Ramos (cell line): ENCODE results near the gene TMPRSS12.
"Not testable (repeated sequence)": the region's sequence is repeated elsewhere in the genome, so short reads cannot be mapped to it uniquely, and the experiment has no call there.

Experiments used
- in situ Hi-C: fragments of 300-500 bp; cut with MboI; formaldehyde crosslinking; loops from one replicate; pipeline ENCODE4 v1.14.3; 2022; ENCODE audit warnings: low sequenced_read_pairs; ENCODE audit not compliant: unreplicated experiment

The TMPRSS12 gene

DNA sequence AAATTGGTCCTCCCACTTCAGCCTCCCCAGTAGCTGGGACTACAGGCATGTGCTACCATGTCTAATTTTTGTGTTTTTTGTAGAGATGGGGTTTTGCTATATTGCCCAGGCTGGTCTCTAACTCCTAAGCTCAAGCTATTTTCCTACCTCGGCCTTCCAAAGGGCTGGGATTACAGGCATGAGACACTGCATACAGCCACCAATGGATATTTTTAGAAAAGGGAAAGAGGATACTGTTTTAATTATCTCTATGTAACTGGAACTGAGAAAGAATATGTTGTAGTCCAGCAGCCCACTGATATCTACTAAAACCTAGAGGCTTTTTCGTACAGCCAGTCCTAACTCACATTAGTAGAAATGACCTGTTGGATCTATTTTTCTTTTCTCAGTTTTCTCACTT lies 6.2 kb downstream of the TMPRSS12 start:
- in situ Hi-C loops, result no loop called here

DNA sequence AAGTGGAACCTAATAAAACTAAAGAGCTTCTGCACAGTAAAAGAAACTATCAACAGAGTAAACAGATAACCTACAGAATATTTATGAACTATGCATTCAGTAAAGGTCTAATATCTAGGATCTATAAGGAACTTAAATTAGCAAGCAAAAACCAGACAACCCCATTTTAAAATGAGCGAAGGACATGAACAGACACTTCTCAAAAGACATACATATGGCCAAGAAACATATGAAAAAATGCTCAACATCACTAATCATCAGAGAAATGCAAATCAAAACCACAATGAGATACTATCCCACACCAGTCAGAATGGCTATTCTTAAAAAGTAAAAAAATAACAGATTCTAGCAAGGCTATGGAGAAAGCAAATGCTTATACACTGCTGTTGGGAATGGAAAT lies 12.5 kb downstream of the TMPRSS12 start:
- in situ Hi-C loops, result not testable (repeated sequence)

- in situ Hi-C loops, result not testable (repeated sequence)
Observed at GRCh38 chr12:50855679-50856078, 13.0 kb downstream of the TMPRSS12 start.

- in situ Hi-C loops, result no loop called here
Observed at GRCh38 chr12:50859621-50860310, 17.0 kb downstream of the TMPRSS12 start.

DNA sequence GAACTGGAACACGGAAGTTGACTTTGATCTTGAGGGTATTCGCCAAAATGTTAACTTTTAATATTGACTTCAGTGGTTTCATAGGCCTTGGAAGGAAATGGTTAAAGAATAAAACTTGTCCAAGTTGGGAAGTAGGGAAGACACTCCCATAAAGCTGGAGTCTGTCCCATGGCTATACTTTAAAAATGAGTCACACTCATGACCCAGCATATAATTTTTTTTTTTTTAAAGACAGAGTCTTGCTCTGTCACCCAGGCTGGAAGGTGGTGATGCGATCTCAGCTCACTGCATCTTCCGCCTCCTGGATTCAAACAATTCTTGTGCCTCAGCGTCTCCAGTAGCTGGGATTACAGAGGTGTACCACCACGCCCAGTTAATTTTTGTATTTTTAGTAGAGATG lies 19.6 kb downstream of the TMPRSS12 start:
- in situ Hi-C loops, result no loop called here

DNA sequence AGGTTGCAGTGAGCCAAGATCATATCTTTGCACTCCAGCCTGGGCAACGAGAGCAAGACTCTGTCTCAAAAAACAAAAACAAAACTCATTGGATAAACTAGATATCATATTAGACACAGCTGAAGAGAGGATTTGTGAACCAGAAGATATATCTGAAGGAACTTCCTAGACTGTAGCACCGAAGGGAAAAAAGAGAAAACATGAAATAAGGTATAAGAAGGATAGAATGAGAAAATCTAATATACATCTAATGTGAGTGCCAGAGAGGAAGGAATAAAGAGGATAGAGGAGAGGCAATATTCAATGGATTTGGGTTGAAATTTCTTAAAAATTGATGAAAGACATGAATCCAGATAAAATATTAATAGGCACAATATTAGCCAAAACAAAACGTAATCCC lies 22.5 kb downstream of the TMPRSS12 start:
- in situ Hi-C loops, result no loop called here

- in situ Hi-C loops, result not testable (repeated sequence)
Observed at GRCh38 chr12:50868881-50869280, 26.2 kb downstream of the TMPRSS12 start.

- in situ Hi-C loops, result no loop called here
Observed at GRCh38 chr12:50882563-50882962, 39.8 kb downstream of the TMPRSS12 start.

- in situ Hi-C loops, result no loop called here
Observed at GRCh38 chr12:50887191-50887590, 44.5 kb downstream of the TMPRSS12 start.

DNA sequence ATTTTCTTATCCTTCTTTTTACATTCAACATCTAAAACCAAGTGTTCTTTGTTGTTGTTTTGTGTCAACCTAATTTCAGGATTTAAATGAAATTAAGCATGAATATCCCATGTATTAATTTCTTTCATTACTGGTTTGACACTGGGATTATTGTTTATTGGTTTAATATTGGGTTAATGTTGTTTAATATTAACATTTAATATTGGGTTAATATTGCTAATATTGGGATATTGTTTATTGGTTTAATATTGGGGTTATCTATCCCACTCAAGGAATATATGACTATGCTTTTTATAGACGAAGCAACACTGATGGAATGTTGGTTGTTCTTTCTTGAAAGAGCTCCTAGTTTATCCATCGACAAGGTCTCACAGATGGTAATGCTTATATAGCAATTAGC lies 45.9 kb downstream of the TMPRSS12 start:
- in situ Hi-C loops, result no loop called here

DNA sequence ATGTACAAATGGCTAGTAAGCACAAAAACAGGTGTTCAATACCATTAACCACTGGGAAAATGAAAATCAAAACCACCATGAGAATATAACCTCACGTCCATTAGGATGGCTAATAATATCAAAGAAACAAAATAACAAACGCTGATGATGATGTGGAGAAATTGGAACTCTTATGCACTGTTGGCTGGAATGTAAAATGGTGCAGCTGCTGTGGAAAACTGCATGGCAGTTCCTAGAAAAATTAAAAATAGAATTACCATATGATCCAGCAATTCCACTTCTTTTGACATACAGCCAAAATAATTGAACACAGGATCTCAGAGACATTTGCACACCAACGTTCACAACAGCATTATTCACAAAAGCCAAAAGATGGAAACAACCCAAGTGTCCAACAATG lies 51.5 kb downstream of the TMPRSS12 start:
- in situ Hi-C loops, result no loop called here

DNA sequence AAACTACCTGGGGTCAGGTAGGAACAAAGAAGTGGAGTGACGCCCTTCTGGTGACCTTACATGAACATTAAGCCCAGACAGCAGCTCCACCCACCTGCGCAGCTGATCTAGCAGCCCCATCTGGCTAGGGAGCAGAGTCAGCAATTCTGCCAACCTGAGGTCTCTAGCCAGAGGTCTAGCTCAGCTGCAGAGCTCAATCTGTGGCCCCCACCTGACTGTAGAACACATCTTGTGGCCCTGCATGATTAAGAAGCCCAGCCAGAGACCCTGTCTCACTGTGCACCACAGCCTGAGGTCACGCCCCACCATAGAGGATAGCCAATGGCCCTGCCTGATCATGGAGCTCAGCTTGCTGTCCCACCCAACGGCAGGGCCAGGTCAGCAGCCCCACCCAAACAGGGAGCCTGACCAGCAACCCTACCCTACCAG lies 59.0 kb downstream of the TMPRSS12 start:
- in situ Hi-C loops, result no loop called here

DNA sequence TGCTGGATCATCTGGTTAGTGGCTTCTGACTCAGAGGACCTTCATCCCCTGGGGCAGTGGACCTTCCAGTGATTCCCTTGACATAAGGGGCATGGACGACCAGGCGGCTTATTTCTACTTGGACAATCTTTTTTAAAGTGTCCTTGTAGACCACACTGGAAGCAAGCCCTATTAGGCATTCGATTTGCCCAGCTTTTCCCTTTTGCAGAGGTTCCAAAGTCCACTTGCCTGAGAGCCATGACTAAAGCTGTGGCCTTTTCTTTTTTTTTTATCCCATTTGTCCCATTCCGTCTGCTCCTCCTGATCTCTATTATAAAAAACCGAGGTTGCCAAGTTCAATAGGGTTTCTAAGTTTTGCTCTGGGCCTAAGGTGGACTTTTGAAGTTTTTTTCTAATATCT lies 65.8 kb downstream of the TMPRSS12 start:
- in situ Hi-C loops, result not testable (repeated sequence)

GRCh38 chr12:50912361-50912760 lies 69.6 kb downstream of the TMPRSS12 start:
- in situ Hi-C loops, result not testable (repeated sequence)

GRCh38 chr12:50913224-50913623 lies 70.5 kb downstream of the TMPRSS12 start:
- in situ Hi-C loops, result no loop called here

- in situ Hi-C loops, result no loop called here
Observed at GRCh38 chr12:50914872-50915484, 72.3 kb downstream of the TMPRSS12 start.

DNA sequence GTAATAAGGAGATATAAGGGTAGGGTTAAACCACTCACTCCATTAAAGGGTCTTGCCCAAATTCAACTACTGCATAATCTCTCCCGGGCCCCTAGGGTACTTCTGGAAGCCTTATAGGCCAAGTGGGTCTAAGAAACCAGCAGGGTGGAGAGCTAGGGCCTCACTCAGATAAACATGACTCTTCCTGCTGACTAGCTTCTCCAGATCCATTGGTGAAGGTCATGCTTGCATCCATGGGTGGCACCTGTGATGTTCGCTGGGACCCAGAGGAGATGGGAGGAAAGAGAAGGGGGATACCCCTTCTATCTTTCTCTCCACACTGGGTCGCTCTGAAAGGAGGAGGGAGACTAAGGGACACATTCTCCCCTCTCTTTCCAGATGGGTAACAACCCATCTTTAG lies 73.6 kb downstream of the TMPRSS12 start:
- in situ Hi-C loops, result no loop called here

GRCh38 chr12:50918584-50919316 lies 76.0 kb downstream of the TMPRSS12 start:
- in situ Hi-C loops, result no loop called here

DNA sequence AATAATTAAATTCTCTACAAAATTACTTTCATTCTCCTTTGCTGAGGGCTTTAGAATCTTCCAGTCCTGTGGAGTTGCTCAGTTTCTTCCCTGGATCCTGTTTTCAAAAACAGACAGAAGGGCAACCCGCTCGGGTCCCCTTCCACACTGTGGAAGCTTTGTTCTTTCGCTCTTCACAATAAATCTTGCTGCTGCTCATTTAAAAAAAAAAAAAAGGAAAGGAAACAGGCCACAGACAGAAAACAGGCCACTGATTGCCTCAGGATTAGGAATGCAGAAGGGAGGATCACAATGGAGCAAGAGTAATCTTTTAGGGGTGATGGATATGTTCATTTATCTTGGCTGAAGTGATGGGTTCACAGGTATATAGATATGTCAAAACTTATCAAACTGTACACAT lies 80.1 kb downstream of the TMPRSS12 start:
- in situ Hi-C loops, result no loop called here

DNA sequence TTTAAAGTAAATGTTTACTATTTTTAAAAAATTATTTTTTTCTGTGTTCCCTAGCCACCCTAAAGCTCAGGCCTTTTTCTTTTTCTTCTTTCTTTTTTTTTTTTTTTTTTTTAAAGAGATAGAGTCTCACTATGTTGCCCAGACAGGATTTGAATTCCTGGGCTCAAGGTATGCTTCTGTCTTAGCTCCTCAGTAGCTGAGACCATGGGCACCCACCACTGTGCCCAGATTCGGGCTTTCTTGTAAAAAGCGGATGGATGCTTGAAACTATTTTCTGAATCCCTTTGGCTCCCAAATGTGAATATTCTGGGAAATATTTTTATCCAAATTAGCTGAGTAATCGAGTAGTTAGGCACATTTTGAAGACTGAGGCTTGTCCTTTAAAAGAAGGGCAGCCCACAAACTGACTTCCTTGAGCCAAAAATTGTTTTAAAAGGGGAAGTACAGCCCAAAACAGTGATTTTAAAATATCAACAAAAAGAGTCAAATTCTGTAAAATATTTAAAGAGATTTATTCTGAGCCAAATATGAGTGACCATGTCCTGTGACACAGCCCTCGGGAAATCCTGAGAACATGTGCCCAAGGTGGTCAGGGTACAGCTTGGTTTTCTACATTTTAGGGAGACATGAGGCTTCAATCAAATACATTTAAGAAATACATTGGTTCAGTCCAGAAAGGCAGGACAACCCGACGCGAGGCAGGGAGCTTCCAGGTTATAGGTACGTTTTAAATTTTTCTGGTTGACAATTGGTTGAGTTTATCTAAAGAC lies 80.8 kb downstream of the TMPRSS12 start:
- in situ Hi-C loops, result no loop called here

- in situ Hi-C loops, result no loop called here
Observed at GRCh38 chr12:50924131-50924438, 81.4 kb downstream of the TMPRSS12 start.
